H9 (cell line): ENCODE data around the gene FAIM2. TPM values are rescaled to one million over a fixed set of nuclear protein-coding genes. Genes with fewer than 3 reads are reported as not detected.

ENCODE experiments used
- DNase-seq: peaks from one replicate; pipeline ENCODE4 v3.0.0-alpha.2; 2017
- H2AFZ ChIP-seq: one replicate; pipeline ENCODE4 v1.6.1; 2013; ENCODE audit warnings: mild to moderate bottlenecking, low read length, control low read depth, moderate library complexity
- H2AK5ac ChIP-seq: 2 replicates; pipeline ENCODE4 v1.6.1; 2013; ENCODE audit warnings: low read length, control low read depth, mixed read lengths; ENCODE audit not compliant: insufficient read length
- H2BK120ac ChIP-seq: one replicate; pipeline ENCODE4 v1.6.1; 2013; ENCODE audit warnings: low read depth, mild to moderate bottlenecking, low read length, control low read depth, inconsistent platforms; ENCODE audit not compliant: poor library complexity, severe bottlenecking
- H2BK12ac ChIP-seq: 2 replicates; pipeline ENCODE4 v1.6.1; 2013; ENCODE audit warnings: low read length, control low read depth, mixed read lengths, low read depth; ENCODE audit not compliant: insufficient read length
- H2BK15ac ChIP-seq: 2 replicates; pipeline ENCODE4 v1.6.1; 2013; ENCODE audit warnings: low read depth, low read length, control low read depth
- H2BK20ac ChIP-seq: one replicate; pipeline ENCODE4 v1.6.1; 2013; ENCODE audit warnings: low read depth, mild to moderate bottlenecking, low read length, control low read depth, inconsistent platforms; ENCODE audit not compliant: poor library complexity, severe bottlenecking
- H2BK5ac ChIP-seq: 2 replicates; pipeline ENCODE4 v1.6.1; 2013; ENCODE audit warnings: low read length, control low read depth, mixed read lengths; ENCODE audit not compliant: insufficient read length
- H3K14ac ChIP-seq: 2 replicates; pipeline ENCODE4 v1.6.1; 2013; ENCODE audit warnings: low read length, control low read depth; ENCODE audit not compliant: insufficient read depth
- H3K18ac ChIP-seq: 2 replicates; pipeline ENCODE4 v1.6.1; 2013; ENCODE audit warnings: low read depth, mild to moderate bottlenecking, mixed read lengths, low read length, control low read depth; ENCODE audit not compliant: insufficient read length
- H3K23ac ChIP-seq: 2 replicates; pipeline ENCODE4 v1.6.1; 2013; ENCODE audit warnings: low read length, control low read depth, mixed read lengths, low read depth; ENCODE audit not compliant: insufficient read length
- H3K23me2 ChIP-seq: 2 replicates; pipeline ENCODE4 v1.6.1; 2013; ENCODE audit warnings: low read depth, mild to moderate bottlenecking, mixed read lengths, low read length, control low read depth; ENCODE audit not compliant: insufficient read length, poor library complexity, severe bottlenecking
- H3K27ac ChIP-seq: 2 replicates; pipeline ENCODE4 v1.5.1; 2013; ENCODE audit warnings: low read length, control low read depth, mixed read lengths, low read depth; ENCODE audit not compliant: insufficient read length
- H3K27me3 ChIP-seq: 2 replicates; pipeline ENCODE4 v1.6.1; 2013; ENCODE audit warnings: low read length, control low read depth, inconsistent platforms; ENCODE audit not compliant: insufficient read depth
- H3K4ac ChIP-seq: 2 replicates; pipeline ENCODE4 v1.6.1; 2013; ENCODE audit warnings: low read depth, mild to moderate bottlenecking, control low read depth, inconsistent platforms, low read length, moderate library complexity
- H3K4me1 ChIP-seq: 2 replicates; pipeline ENCODE4 v1.6.1; 2013; ENCODE audit warnings: low read length, control low read depth, inconsistent platforms; ENCODE audit not compliant: insufficient read depth
- H3K4me2 ChIP-seq: 2 replicates; pipeline ENCODE4 v1.6.1; 2013; ENCODE audit warnings: low read length, control low read depth, mixed read lengths; ENCODE audit not compliant: insufficient read length, insufficient read depth
- H3K56ac ChIP-seq: 2 replicates; pipeline ENCODE4 v1.6.1; 2013; ENCODE audit warnings: low read depth, mild to moderate bottlenecking, mixed read lengths, low read length, control low read depth; ENCODE audit not compliant: insufficient read length
- H3K79me1 ChIP-seq: 2 replicates; pipeline ENCODE4 v1.6.1; 2013; ENCODE audit warnings: low read depth, mild to moderate bottlenecking, moderate library complexity, low read length, control low read depth, inconsistent platforms; ENCODE audit not compliant: insufficient read depth, poor library complexity, severe bottlenecking
- H3K79me2 ChIP-seq: 2 replicates; pipeline ENCODE4 v1.6.1; 2013; ENCODE audit warnings: low read length, control low read depth, inconsistent platforms; ENCODE audit not compliant: insufficient read depth
- H3K9ac ChIP-seq: 2 replicates; pipeline ENCODE4 v1.6.1; 2013; ENCODE audit warnings: low read length, control low read depth, mixed read lengths; ENCODE audit not compliant: insufficient read length; ENCODE audit errors: extremely low read depth
- H3K9me3 ChIP-seq: one replicate; pipeline ENCODE4 v1.6.1; 2013; ENCODE audit warnings: low read depth, low read length, inconsistent platforms; ENCODE audit not compliant: control insufficient read depth
- H3T11ph ChIP-seq: one replicate; pipeline ENCODE4 v1.6.1; 2013; ENCODE audit warnings: mild to moderate bottlenecking, low read length, control low read depth, inconsistent platforms
- H4K20me1 ChIP-seq: one replicate; pipeline ENCODE4 v1.6.1; 2013; ENCODE audit not compliant: control insufficient read depth, insufficient read length, insufficient read depth
- H4K5ac ChIP-seq: 2 replicates; pipeline ENCODE4 v1.6.1; 2013; ENCODE audit warnings: low read depth, mild to moderate bottlenecking, mixed read lengths, low read length, control low read depth; ENCODE audit not compliant: insufficient read length
- H4K8ac ChIP-seq: replicated peaks from 2 replicates; pipeline ENCODE4 v1.6.1; 2013; ENCODE audit warnings: low read length, control low read depth, mixed read lengths, low read depth; ENCODE audit not compliant: insufficient read length
- H4K91ac ChIP-seq: 2 replicates; pipeline ENCODE4 v1.6.1; 2013; ENCODE audit warnings: low read depth, mild to moderate bottlenecking, moderate library complexity, mixed read lengths, low read length, control low read depth; ENCODE audit not compliant: insufficient read length
- H3K27ac Mint-ChIP-seq, 3 experiments: 2 replicates in 2 of 3; 3 replicates in 1 of 3; pipeline ENCODE4 v1.8.0; 2020 to 2021; ENCODE audit warnings: mixed read lengths in 3 of 3, mild to moderate bottlenecking in 1 of 3, moderate library complexity in 1 of 3
- H3K27me3 Mint-ChIP-seq: 2 replicates; pipeline ENCODE4 v1.8.0; 2021; ENCODE audit warnings: low read depth, mild to moderate bottlenecking, moderate library complexity, mixed read lengths
- H3K36me3 Mint-ChIP-seq, 3 experiments: 2 replicates in 2 of 3; 3 replicates in 1 of 3; pipeline ENCODE4 v1.8.0; 2020 to 2021; ENCODE audit warnings: low read depth in 3 of 3, mixed read lengths in 3 of 3; ENCODE audit not compliant: insufficient read depth in 1 of 3
- H3K4me1 Mint-ChIP-seq, 2 experiments: 2 replicates each; pipeline ENCODE4 v1.8.0; 2020; ENCODE audit warnings: mixed read lengths in 2 of 2
- H3K4me3 Mint-ChIP-seq, 2 experiments: 2 replicates in 1 of 2; 3 replicates in 1 of 2; pipeline ENCODE4 v1.8.0; 2020 to 2021; ENCODE audit warnings: mild to moderate bottlenecking in 2 of 2, mixed read lengths in 2 of 2, moderate library complexity in 1 of 2
- H3K9me3 Mint-ChIP-seq, 2 experiments: 2 replicates in 1 of 2; 3 replicates in 1 of 2; pipeline ENCODE4 v1.8.0; 2020; ENCODE audit warnings: mild to moderate bottlenecking in 2 of 2, mixed read lengths in 2 of 2, moderate library complexity in 1 of 2
- WGBS: extraction: QIAGEN DNeasy Blood & Tissue Kit; methylation state at CpG from one replicate; pipeline ENCODE4 v1.1.7; 2013; ENCODE audit warnings: missing lambda C conversion rate, low lambda C conversion rate, mixed read lengths; ENCODE audit not compliant: insufficient read length; ENCODE audit errors: extremely low coverage; 5-methylcytosine and 5-hydroxymethylcytosine counted together
- total RNA-seq: library from RNA; stranded (reverse); gene quantifications from 2 replicates; pipeline ENCODE4 v1.2.1, GENCODE V29; 2021
- TF ChIP-seq, protein P1 (sequence below): fragments of 200-600 bp; sonication (generic); conservative IDR thresholded peaks from 3 replicates; pipeline ENCODE4 v1.8.0; 2021; ENCODE audit warnings: antibody characterized with exemption, mild to moderate bottlenecking

FAIM2 gene
- total RNA-seq, 1 experiment from 2014 or later, result 0.42 TPM

GRCh38 chr12:49887091-49887490 is 16.6 kb downstream of the FAIM2 start:
- H3K36me3 Mint-ChIP-seq, result no peaks in the 10 kb centered on the region
- no peak for DNase-seq
- WGBS, result no CpG with 5 or more reads among the region's 9 CpGs
- Histone ChIP-seq H3K23ac (no peak overlapping the region), H3K79me1 (no peaks in the 10 kb centered on the region), H2BK5ac (no peak overlapping the region), H3K9me3 (no peaks in the 10 kb centered on the region), H3K9ac (no peak overlapping the region), H4K91ac (no peak overlapping the region), H2AK5ac (no peak overlapping the region), H2BK120ac (no peak overlapping the region), H4K5ac (no peak overlapping the region), H2BK15ac (no peak overlapping the region), H3K23me2 (no peaks in the 10 kb centered on the region), H3K27ac (no peak overlapping the region), H3T11ph (no peak overlapping the region), H2BK20ac (no peak overlapping the region), H3K4me2 (no peak overlapping the region), H3K27me3 (no peaks in the 10 kb centered on the region), H3K4ac (no peak overlapping the region), H3K4me1 (peaks cover 6% of the 10 kb centered on the region; the same call in 1 of the 2 replicates), H3K14ac (no peak overlapping the region; the same call in 1 of the 2 replicates), H3K79me2 (no peaks in the 10 kb centered on the region), H4K20me1 (no peaks in the 10 kb centered on the region), H3K56ac (no peak overlapping the region), H4K8ac (no peak overlapping the region), H3K18ac (no peak overlapping the region), H2BK12ac (no peak overlapping the region), H2AFZ (no peak overlapping the region)
- no peaks in the 10 kb centered on the region; a peak in 2 of 5 replicates for H3K9me3 Mint-ChIP-seq
- TF ChIP-seq, protein P1, sequence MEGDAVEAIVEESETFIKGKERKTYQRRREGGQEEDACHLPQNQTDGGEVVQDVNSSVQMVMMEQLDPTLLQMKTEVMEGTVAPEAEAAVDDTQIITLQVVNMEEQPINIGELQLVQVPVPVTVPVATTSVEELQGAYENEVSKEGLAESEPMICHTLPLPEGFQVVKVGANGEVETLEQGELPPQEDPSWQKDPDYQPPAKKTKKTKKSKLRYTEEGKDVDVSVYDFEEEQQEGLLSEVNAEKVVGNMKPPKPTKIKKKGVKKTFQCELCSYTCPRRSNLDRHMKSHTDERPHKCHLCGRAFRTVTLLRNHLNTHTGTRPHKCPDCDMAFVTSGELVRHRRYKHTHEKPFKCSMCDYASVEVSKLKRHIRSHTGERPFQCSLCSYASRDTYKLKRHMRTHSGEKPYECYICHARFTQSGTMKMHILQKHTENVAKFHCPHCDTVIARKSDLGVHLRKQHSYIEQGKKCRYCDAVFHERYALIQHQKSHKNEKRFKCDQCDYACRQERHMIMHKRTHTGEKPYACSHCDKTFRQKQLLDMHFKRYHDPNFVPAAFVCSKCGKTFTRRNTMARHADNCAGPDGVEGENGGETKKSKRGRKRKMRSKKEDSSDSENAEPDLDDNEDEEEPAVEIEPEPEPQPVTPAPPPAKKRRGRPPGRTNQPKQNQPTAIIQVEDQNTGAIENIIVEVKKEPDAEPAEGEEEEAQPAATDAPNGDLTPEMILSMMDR, result no peak
- H3K4me1 Mint-ChIP-seq, result peaks cover 58 to 59% of the 10 kb centered on the region in 2 experiments
- H3K27ac Mint-ChIP-seq, result peak overlapping the region in 1 of 3 experiments; percentile 59; a peak in 3 of 7 replicates
- no peak overlapping the region; a peak in 1 of 5 replicates for H3K4me3 Mint-ChIP-seq
- peaks cover 13% of the 10 kb centered on the region for H3K27me3 Mint-ChIP-seq
